ENCODE results near the gene PTPRN2. TPM values are rescaled to one million over a fixed set of nuclear protein-coding genes. Genes with fewer than 3 reads are reported as not detected.

PTPRN2 gene
- total and polyA plus RNA-seq, 2 of the 13 experiments (the other 11 are each of a cell fraction or from before 2014, with no cell fraction given): 2.5 to 24.2 TPM

- no peak for TF ChIP-seq HIC2 (CRISPR knock-in tag; IDR thresholded peaks at IDR 0.05; ENCODE audit: low read depth)
- no peak for TF ChIP-seq ZNF34 (CRISPR knock-in tag; IDR thresholded peaks at IDR 0.05; ENCODE audit: borderline replicate concordance)
- TF ChIP-seq TARDBP (CRISPR knock-in tag; IDR thresholded peaks at IDR 0.05): no peak
- no peak for TF ChIP-seq AKAP8 (CRISPR knock-in tag; IDR thresholded peaks at IDR 0.05)
- TF ChIP-seq, protein P1, sequence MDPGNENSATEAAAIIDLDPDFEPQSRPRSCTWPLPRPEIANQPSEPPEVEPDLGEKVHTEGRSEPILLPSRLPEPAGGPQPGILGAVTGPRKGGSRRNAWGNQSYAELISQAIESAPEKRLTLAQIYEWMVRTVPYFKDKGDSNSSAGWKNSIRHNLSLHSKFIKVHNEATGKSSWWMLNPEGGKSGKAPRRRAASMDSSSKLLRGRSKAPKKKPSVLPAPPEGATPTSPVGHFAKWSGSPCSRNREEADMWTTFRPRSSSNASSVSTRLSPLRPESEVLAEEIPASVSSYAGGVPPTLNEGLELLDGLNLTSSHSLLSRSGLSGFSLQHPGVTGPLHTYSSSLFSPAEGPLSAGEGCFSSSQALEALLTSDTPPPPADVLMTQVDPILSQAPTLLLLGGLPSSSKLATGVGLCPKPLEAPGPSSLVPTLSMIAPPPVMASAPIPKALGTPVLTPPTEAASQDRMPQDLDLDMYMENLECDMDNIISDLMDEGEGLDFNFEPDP (CRISPR knock-in tag; conservative IDR thresholded peaks at IDR 0.05): no peak
- TF ChIP-seq IRX3 (CRISPR knock-in tag; IDR thresholded peaks at IDR 0.05; ENCODE audit: borderline replicate concordance, low read depth): no peak
Observed at GRCh38 chr7:157538735-157539134, 1048.9 kb downstream of the PTPRN2 start (continued).

DNA sequence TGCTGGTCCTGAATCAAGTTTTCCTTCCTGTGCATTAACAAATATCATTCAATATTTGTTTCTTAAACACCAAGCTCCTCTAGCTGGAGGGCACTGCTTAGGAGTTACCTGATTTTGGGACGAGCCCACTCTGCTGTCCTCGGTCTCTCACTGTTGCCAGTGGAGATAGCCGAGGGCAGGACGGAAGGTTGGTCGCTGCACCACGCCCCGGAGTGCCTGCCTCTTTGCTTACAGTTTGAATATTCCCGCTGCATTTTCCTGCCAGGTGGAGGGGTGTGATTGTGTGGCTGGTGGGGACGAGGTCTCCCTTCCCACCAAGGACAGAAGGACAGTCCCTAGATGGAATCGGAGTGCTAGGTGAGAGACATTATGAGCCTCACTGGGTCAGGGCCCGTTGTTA is 1049.3 kb downstream of the PTPRN2 start:
- WGBS (ENCODE audit: low lambda C conversion rate): 41% methylated on average over 11 of the region's 11 CpGs
- Histone ChIP-seq H3K27me3 (ENCODE audit: control insufficient read depth in 1 of 2, insufficient read depth in 2 of 2, low read length in 2 of 2) (peaks cover 4 to 62% of the 10 kb centered on the region in 2 experiments; a peak in 4 of 5 replicates), H2AFZ (ENCODE audit: low read length) (no peak overlapping the region), H3K4me2 (ENCODE audit: low read depth, low read length) (no peak overlapping the region), H3K27ac (ENCODE audit: extremely low read length, insufficient read depth, low read length) (no peak overlapping the region), H4K20me1 (ENCODE audit: insufficient read depth, low read length) (no peaks in the 10 kb centered on the region), H3K79me2 (ENCODE audit: insufficient read depth, low read length) (no peaks in the 10 kb centered on the region), H3K9ac (ENCODE audit: insufficient read depth, low read depth, low read length) (no peak overlapping the region), H3K4me1 (ENCODE audit: insufficient read depth, low read length) (no peaks in the 10 kb centered on the region), H3K36me3 (replicated peaks in 1 of 2; ENCODE audit: control insufficient read depth in 1 of 2, insufficient read depth in 2 of 2, low read length in 2 of 2) (no peaks in the 10 kb centered on the region), H3K4me3 (replicated peaks in 1 of 3; ENCODE audit: insufficient read depth in 1 of 3, low read depth in 2 of 3, low read length in 3 of 3) (no peak overlapping the region), H3K9me3 (ENCODE audit: low read length) (no peaks in the 10 kb centered on the region)
- no TSS peak for BruUV-seq (replicated peaks)
- FAIRE-seq (no peak), DNase-seq (ENCODE audit: low spot score) (no peak), ATAC-seq (no peak)
- CTCF ChIA-PET (ENCODE audit: low intra/inter-chr PET ratio, low total read pairs): no interaction called here
- in situ Hi-C loops (cut with HindIII; ENCODE audit: extremely low pct_ligation_motif_present, low pct_unique_long_range_greater_than_20kb) (no loop called here), intact Hi-C loops (cut with micrococcal nuclease; ENCODE audit: unreplicated experiment) (no loop called here)
- POLR2A ChIA-PET: no interaction called here
- TF ChIP-seq ZNF761 (CRISPR knock-in tag; conservative IDR thresholded peaks at IDR 0.05) (no peak), ZBTB4 (CRISPR knock-in tag; IDR thresholded peaks at IDR 0.05; ENCODE audit: borderline replicate concordance) (no peak), GABPB1 (CRISPR knock-in tag; IDR thresholded peaks at IDR 0.05) (no peak), ZNF703 (CRISPR knock-in tag; IDR thresholded peaks at IDR 0.05; ENCODE audit: borderline replicate concordance) (no peak), ZSCAN22 (CRISPR knock-in tag; IDR thresholded peaks at IDR 0.05) (no peak), HNF1B (CRISPR knock-in tag; IDR thresholded peaks at IDR 0.05) (no peak), EZH2 (conservative IDR thresholded peaks at IDR 0.05; ENCODE audit: low read depth, low read length) (no peak)
